RCC 7860 (cell line): ENCODE measurements around the gene BUB3.

Experiments
- DNase-seq: peaks from one replicate; pipeline ENCODE4 v3.0.0-alpha.2; 2015; ENCODE audit warnings: low spot score
- FAIRE-seq: peaks from 2 replicates; lab custom pipeline; 2012; peaks lifted over from hg19 to GRCh38; lab: Jason Lieb, UNC

Gene BUB3

GRCh38 chr10:123140983-123141390 lies 13.2 kb upstream of the BUB3 start:
- no peak for FAIRE-seq
- no peak for DNase-seq

GRCh38 chr10:123141791-123142700 lies 12.2 kb upstream of the BUB3 start:
- FAIRE-seq (no peak), DNase-seq (no peak)

- no peak for DNase-seq
- FAIRE-seq: no peak
These were observed 11.5 kb upstream of the BUB3 start for GRCh38 chr10:123142701-123143161.

GRCh38 chr10:123143162-123143824 lies 10.9 kb upstream of the BUB3 start:
- no peak for FAIRE-seq
- no peak for DNase-seq

GRCh38 chr10:123143825-123144168 lies 10.4 kb upstream of the BUB3 start:
- FAIRE-seq (no peak), DNase-seq (no peak)

GRCh38 chr10:123144697-123145541 lies 9.3 kb upstream of the BUB3 start:
- DNase-seq (no peak), FAIRE-seq (no peak)

- DNase-seq: no peak
- FAIRE-seq: no peak
These were observed 8.6 kb upstream of the BUB3 start for GRCh38 chr10:123145542-123146012.

GRCh38 chr10:123146013-123146893 lies 7.9 kb upstream of the BUB3 start:
- DNase-seq (no peak), FAIRE-seq (no peak)

GRCh38 chr10:123146894-123147634 lies 7.1 kb upstream of the BUB3 start:
- no peak for FAIRE-seq
- DNase-seq: no peak

GRCh38 chr10:123147635-123148413 lies 6.4 kb upstream of the BUB3 start, which contains the start of gene HMX2:
HMX2 (plus strand) TSS chr10:123148136; CDS start chr10:123148379, 243 bp downstream.
- FAIRE-seq (no peak), DNase-seq (no peak)

- DNase-seq (no peak), FAIRE-seq (no peak)
These were observed 5.6 kb upstream of the BUB3 start for GRCh38 chr10:123148414-123149161.

- no peak for FAIRE-seq
- DNase-seq: no peak
These were observed 5.0 kb upstream of the BUB3 start for GRCh38 chr10:123149162-123149567.

- FAIRE-seq (no peak), DNase-seq (no peak)
These were observed 4.5 kb upstream of the BUB3 start for GRCh38 chr10:123149568-123150270.

- FAIRE-seq (no peak), DNase-seq (no peak)
These were observed 3.8 kb upstream of the BUB3 start for GRCh38 chr10:123150271-123150985.

- no peak for FAIRE-seq
- no peak for DNase-seq
These were observed 3.0 kb upstream of the BUB3 start for GRCh38 chr10:123150986-123151736.

- no peak for FAIRE-seq
- no peak for DNase-seq
These were observed 2.5 kb upstream of the BUB3 start for GRCh38 chr10:123151737-123152135.
